Erythroblast (primary cell): ENCODE results near the gene TMEM37.

Experiments used
- GATA1 ChIP-seq: IDR thresholded peaks from 2 replicates; pipeline ENCODE4 v1.6.1; 2011; ENCODE audit warnings: low read depth, mild to moderate bottlenecking, control low read depth, low read length, moderate library complexity
- POLR2A ChIP-seq: IDR thresholded peaks from 2 replicates; pipeline ENCODE4 v1.6.1; 2011; ENCODE audit warnings: mild to moderate bottlenecking, low read length

DNA sequence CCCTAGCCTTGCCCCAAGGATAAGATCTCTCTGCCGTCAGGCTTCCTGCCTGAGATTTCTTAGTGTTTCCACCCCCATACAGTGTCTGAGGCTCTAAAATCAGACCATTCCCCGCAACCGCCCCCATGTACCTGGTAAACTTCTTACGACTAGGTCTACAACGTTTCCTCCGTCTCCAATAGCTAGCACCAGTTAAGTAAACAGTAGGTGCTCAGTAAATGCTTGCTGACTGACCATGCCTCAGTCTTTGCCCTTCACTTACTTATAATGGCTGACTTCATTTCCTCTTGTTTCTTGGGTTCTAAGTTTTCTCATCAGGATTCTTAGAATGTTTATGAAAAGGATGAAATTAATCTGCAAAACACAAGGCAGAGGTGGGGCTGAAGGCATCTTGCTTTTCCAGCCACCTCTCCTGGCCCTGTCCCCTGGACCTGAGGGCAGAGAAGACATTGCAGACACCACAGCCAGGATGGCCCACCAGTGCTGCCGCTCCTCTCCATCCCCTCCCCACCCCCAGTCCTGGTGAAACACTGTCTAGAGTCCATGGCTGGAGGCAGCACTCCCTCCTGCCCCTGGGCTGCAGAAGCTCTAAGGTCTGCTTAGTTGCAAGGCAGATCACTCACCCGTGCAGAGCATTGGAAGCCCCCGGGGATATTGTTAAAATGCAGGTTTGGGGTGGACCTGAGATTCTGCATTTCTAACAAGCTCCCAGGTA, 16.9 kb downstream of the TMEM37 start:
- TF ChIP-seq POLR2A (no peak), GATA1 (no peak)
